ENCODE measurements around the gene GYPC.
A peak's percentile ranks its signal among the peaks of the same experiment; 100 is the strongest.
"Not testable (repeated sequence)": the region's sequence is repeated elsewhere in the genome, so short reads cannot be mapped to it uniquely, and the experiment has no call there.

Gene GYPC

DNA sequence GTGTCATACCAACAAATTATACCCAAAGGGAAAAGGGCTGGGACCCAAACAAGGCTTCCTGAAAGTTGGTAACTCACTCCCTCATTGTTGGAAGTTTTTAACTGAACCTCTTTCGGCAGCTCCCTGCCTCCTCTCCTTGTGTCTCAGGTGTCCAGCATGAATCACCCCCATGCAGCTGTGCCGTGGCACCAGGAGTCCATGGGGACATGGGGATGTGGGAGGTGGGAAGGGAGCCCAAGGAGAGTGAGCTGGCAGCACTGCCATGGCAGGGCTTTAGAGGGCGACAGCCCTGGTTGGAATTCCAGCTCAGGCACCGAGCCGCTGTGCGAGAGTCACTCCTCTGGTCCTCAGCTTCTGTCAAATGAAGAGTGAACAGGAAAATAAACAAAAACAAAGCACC is 12.5 kb upstream of the GYPC start:
- no peak for TF ChIP-seq POLR2A (IDR thresholded peaks at IDR 0.05; ENCODE audit: low read depth, low read length)
- DNase-seq (ENCODE audit: insufficient read length, low spot score): no peak
- no peak for FAIRE-seq

DNA sequence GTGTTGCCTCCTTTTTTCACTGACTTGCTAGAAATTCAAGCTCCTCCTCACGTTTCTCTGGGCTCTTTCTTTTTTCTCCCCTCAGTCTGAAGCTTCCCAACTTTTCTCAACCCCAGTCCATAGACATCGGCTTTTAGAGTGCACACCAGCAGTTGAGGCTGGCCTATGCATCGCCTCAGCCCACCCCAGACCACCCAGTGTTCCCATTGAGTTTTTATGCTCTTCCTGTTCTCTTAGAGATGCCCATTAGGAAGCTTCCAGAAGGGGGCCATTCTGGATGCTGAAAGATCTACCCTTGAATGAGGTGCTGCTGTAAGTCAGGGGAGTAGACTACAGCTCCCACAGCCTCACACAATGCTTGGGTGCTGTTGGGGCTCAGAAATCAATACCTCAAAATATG is 12.0 kb upstream of the GYPC start:
- no peak for DNase-seq (ENCODE audit: insufficient read length, low spot score)
- no peak for FAIRE-seq
- TF ChIP-seq POLR2A (IDR thresholded peaks at IDR 0.05; ENCODE audit: low read depth, low read length): no peak

DNA sequence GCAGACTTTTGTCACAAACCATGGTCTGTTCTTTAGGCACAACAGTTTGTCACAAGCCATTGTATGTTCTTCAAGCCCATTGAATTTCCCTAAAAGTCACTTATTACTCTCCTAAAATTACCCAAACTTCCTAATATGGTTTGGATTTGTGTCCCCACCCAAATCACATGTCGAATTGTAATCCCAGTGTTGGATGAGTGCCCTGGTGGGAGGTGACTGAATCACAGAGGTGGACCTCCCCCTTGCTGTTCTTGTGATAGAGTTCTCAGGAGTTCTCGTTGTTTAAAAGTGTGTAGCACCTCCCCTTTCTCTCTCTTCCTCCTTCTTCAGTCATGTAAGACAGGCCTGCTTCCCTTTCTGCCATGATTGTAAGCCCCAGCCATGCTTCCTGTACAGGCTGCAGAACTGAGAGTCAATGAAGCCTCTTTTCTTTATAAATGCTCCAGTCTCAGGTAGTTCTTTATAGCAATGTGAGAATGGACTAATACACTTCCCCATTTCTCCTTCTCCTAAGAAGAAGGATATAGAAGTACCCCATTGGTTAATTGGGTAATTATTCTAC is 11.2 kb upstream of the GYPC start:
- DNase-seq (ENCODE audit: insufficient read length, low spot score): no peak
- no peak for TF ChIP-seq POLR2A (IDR thresholded peaks at IDR 0.05; ENCODE audit: low read depth, low read length)
- FAIRE-seq: no peak

DNA sequence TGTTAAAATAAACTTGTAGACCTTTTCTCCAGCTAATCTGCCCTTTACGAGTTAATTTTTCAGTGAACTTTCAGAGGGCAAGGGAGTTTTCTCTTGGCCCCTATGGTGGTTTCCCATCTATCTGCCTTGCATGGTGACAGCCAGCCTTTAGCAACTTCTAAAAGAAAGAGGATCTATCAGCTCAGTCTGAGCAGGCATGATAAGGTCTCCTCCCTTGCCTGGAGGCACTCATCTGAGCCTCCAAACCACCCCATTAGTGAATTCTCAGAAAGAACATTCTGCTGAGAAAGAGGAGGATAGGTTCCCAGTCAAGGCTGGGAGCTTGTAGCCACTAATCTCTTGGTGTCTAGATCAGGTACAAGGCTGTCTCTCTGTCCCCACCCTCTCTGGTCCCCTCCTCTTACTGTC is 10.7 kb upstream of the GYPC start:
- no peak for DNase-seq (ENCODE audit: insufficient read length, low spot score)
- TF ChIP-seq POLR2A (IDR thresholded peaks at IDR 0.05; ENCODE audit: low read depth, low read length): no peak
- FAIRE-seq: no peak

DNA sequence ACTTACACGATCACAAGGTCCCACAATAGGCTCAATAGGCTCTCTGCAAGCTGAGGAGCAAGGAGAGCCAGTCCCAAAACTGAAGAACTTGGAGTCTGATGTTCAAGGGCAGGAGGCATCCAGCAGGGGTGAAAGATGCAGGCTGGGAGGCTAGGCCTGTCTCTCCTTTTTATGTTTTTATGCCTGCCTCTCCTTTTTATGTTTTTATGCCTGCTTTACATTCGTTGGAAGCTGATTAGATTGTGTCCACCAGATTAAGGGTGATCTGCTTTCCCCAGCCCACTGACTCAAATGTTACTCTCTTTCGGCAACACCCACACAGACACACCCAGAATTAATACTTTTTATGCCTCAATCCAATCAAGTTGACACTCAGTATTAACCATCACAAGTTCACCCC is 9.9 kb upstream of the GYPC start:
- DNase-seq (ENCODE audit: insufficient read length, low spot score) (no peak), FAIRE-seq (no peak)
- TF ChIP-seq POLR2A (IDR thresholded peaks at IDR 0.05; ENCODE audit: low read depth, low read length): no peak

DNA sequence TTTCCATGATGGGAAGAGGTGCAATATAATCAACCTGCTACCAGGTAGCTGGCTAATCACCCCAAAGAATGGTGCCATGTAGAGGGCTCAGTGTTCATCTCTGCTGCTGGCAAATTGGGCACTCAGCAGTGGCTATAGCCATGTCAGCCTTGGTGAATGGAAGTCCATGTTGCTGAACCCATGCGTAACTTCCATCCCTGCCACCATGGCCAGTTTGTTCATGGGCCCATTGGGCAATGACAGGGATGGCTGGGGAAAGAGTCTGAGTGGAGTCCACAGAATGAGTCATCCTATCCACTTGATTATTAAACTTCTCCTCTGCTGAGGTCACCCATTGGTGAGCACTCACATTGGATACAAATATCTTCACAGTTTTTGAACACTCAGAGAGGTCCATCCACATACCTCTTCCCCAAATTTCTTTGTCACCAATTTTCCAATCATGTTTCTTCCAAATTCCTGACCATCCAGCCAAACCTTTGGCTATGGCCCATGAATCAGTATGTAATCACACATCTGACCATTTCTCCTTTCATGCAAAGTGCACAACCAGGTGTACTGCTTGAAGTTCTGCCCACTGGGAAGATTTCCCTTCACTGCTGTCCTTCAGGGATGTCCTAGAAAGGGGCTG is 8.1 kb upstream of the GYPC start:
- not testable (repeated sequence) for FAIRE-seq; DNase-seq (ENCODE audit: insufficient read length, low spot score)

DNA sequence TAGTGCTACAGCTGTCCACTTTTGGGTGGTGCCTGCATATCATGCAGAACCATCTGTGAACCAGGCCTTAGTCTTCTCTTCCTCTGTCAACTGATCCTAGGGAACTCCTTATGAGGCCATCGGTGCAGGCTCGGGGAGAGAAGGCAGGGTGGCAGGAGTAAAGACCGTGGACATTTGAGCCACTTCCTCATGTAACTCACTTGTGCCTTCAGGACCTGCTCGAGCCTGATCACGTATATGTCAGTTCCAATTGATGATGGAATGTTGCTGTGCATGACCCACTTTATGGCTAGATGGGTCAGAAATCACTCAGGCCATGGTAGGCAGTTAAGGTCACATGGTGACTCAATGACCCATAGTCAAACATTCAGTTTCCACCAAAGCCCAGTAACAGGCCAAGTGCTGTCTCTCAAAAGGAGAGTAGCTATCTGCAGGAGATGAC is 7.6 kb upstream of the GYPC start:
- not testable (repeated sequence) for DNase-seq (ENCODE audit: insufficient read length, low spot score); FAIRE-seq

DNA sequence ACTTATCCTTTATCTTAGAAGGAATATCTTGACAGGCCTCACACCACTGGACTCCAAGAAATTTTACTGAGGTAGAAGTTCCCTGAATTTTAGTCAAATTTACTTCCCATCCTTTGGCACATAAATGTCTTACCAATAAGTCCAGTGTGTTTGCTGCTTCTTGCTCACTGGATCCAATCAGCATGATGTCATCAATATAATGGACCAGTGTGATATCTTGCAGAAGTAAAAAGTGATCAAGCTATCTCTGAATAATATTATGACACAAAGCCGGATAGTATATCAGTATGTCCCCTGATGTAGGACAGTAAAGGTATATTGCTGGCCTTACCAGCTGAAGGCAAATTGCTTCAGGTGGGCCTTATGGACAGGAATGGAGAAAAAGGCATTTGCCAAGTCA is 6.9 kb upstream of the GYPC start:
- DNase-seq (ENCODE audit: insufficient read length, low spot score): no peak
- no peak for TF ChIP-seq POLR2A (IDR thresholded peaks at IDR 0.05; ENCODE audit: low read depth, low read length)
- FAIRE-seq: no peak

DNA sequence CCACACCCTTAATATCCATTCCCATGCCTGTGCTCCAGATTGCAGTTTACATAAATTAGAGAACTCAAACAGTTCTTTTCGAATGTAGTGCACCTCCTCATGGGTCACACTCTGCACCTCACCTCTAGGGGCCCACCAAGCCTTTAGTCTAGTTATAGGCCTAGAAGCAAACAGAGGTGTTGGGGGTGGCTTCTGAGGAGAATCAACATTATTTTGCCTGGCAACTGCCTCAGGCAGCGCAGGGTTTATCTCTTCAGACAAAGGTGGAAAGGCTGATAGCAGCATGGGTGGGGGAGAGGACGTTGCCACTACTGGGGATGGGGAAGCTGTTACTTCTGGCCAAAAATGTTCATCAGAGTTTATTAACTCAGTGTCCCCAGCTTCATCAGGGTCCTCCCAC is 5.0 kb upstream of the GYPC start:
- no peak for DNase-seq (ENCODE audit: insufficient read length, low spot score)
- TF ChIP-seq POLR2A (IDR thresholded peaks at IDR 0.05; ENCODE audit: low read depth, low read length): no peak
- no peak for FAIRE-seq

DNA sequence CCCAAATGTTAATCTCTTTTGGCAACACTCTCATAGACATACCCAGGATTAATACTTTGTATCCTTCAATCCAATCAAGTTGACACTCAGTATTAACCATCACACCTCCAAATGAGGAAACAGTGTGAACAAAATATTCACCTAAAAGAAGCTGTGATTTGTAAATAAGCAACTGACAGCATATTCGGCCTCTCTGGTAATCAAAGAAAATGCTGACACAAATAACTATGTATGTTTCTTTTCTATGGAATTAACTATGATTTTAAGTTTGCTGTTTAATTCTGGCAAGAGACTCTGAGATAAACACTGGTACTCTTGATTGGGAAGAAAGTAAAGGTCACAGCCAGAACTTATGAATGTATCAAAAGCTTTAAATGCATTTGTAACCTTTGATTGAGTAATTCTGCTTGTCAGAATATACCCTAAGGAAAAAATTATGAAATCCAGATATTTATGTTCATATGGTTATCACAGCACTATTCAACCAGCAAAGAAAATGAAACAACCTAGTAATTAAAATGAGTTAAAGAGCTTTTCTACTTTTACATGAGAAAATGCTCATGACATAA is 3.6 kb upstream of the GYPC start:
- FAIRE-seq: no peak
- no peak for TF ChIP-seq POLR2A (IDR thresholded peaks at IDR 0.05; ENCODE audit: low read depth, low read length)

DNA sequence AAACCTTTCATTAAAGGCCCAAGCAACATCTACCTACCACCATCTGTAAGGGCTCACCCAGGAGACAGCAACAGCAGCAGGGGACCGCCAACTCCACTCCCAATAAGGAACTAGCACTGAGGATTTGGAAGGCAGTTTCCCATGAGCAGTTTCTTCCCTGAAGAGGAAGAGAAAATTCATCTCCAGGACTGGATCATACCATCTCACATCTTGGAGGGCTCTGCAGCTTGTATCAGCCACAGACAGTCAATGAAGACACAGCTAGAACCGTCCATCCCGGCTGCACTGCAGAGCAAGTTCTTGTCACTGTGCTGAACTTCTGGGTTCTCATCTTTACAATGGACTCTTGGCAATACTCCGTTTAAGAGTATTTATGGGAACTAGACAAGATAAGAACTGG is 2.8 kb upstream of the GYPC start:
- no peak for TF ChIP-seq POLR2A (IDR thresholded peaks at IDR 0.05; ENCODE audit: low read depth, low read length)
- FAIRE-seq (no peak), DNase-seq (ENCODE audit: insufficient read length, low spot score) (no peak)

More for the DNA sequence above, 3.6 kb upstream of the GYPC start:
- no peak for DNase-seq (ENCODE audit: insufficient read length, low spot score)

DNA sequence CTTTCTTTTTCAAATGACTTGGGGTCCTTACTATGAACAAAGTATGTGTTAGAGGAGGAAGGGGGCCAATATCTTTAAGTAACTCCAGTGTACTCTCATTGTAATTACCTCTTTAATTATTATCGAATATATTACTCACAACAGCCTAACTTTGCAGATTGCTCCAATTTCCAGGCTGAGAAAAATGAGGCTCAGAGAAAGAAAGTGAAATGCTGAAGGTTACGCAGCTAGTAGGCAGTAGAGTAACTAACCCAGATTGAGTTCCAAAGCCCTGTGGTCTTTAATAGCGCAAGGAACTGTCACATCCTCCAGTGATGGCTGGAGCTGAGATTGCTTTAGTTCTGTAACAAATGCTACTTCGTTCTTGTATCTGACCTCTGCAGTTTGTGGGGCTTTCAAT is 2.2 kb upstream of the GYPC start:
- no peak for FAIRE-seq
- no peak for TF ChIP-seq POLR2A (IDR thresholded peaks at IDR 0.05; ENCODE audit: low read depth, low read length)

DNA sequence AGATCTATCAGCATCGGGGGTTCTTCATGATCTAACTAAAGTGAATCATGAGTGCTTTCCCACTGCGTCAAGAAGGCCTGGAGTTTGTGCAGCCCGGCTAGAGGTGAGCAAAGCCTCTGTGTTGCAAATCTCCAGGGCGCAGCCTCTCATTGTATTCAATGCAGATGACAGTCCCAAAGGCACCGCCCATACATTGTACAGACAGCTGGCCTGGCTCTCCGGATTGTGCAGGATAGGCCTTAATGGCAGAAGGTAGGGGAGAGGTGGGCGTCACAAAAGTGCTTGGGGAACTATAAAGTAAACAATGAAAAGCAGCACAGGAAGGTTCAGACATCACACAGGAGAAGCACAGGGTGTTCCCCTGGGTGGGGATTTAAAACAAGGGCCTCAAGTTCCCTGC is 907 bp upstream of the GYPC start:
- FAIRE-seq: no peak
- no peak for DNase-seq (ENCODE audit: insufficient read length, low spot score)
- no peak for TF ChIP-seq POLR2A (IDR thresholded peaks at IDR 0.05; ENCODE audit: low read depth, low read length)

More for the DNA sequence above, 2.2 kb upstream of the GYPC start:
- DNase-seq (ENCODE audit: insufficient read length, low spot score): no peak

DNA sequence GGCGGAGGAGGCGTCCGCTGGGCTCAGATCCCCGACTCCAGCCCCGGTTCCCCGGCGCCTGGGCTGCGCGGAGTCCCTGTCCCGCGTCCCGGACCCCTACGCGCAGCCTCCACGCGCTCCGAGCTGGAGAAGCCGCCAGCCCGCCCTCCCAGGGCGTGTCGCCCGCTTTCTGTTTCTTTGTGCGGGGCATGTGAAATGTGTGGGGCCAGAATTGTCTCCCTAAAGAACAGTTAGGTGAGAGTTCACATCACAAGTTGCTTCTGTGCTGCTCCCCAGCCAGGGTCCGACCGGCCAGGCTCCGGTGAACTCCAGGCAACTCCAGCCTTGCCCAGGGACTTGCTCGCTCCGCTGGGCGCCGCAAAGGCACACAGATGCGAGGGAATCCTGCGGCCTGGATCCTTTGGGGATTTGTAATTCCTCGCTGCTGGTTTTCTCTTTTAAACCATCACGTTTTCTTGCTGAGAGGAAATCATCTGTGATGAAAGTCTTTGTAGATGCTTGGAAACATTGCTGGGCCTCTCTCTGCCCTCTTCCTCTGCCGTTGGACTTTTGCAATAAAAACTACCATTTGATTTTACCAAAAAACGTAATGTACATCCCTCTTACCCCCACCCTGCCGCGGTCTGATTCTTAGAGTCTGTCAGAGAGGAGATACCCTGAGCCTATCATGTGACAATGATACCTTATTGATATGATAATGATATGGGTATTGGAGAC is 631 bp downstream of the GYPC start:
- no peak for TF ChIP-seq POLR2A (IDR thresholded peaks at IDR 0.05; ENCODE audit: low read depth, low read length)
- no peak for DNase-seq (ENCODE audit: insufficient read length, low spot score)
- FAIRE-seq: no peak

DNA sequence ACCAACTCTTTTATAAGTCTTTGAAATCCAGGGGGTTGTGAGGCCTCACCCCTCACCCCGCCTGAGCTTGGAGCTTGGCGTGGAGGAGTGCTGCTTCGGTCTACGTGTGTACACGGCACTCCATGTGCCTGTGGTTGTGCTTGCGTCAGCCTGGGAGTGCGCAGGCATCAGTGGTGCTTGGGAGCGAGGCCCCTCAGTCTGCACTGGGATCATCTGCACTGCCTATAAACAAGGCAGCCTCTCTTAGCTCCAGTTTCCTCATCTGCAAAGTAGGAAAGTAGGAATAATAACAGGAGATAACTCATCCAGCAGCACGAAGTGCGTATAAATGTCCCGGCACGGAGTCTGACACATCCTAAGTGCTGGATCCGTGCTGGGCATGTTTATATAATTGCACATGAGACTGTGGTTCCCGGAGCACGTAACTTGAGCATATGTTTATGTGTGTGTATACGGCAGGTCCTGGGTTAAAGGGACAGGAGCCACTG is 1.2 kb downstream of the GYPC start:
- DNase-seq (ENCODE audit: insufficient read length, low spot score) (peak; percentile 68), FAIRE-seq (no peak)
- TF ChIP-seq POLR2A (IDR thresholded peaks at IDR 0.05; ENCODE audit: low read depth, low read length): no peak

Data from H54 (cell line).